SK-N-SH (cell line): Measurements from ENCODE around the gene HOMER3.

ENCODE experiments used
- EP300 ChIP-seq, 2 experiments: IDR thresholded peaks; 2 replicates each; pipeline versions ENCODE4 v1.4.0 to v1.6.1; 2012; ENCODE audit warnings: borderline replicate concordance in 1 of 2, low read depth in 1 of 2, low read length in 1 of 2
- EZH2phosphoT487 ChIP-seq: fragments of 200-600 bp; sonication (generic); IDR thresholded peaks from 2 replicates; pipeline ENCODE4 v1.6.1; 2017; ENCODE audit warnings: low read depth, mixed run types, mild to moderate bottlenecking, antibody characterized with exemption, moderate library complexity, borderline replicate concordance
- NFIC ChIP-seq: IDR thresholded peaks from 2 replicates; pipeline ENCODE4 v1.4.0; 2012; ENCODE audit warnings: borderline replicate concordance
- POLR2AphosphoS5 ChIP-seq: IDR thresholded peaks from 2 replicates; pipeline ENCODE4 v1.6.1; 2012; ENCODE audit warnings: low read depth, low read length
- SIN3A ChIP-seq: IDR thresholded peaks from 2 replicates; pipeline ENCODE4 v1.6.1; 2012; ENCODE audit warnings: low read depth, mild to moderate bottlenecking, low read length, moderate library complexity, borderline replicate concordance
- TF ChIP-seq, protein P1 (sequence below): IDR thresholded peaks from 2 replicates; pipeline ENCODE4 v1.4.0; 2012; ENCODE audit warnings: low read depth
- TF ChIP-seq, protein P2 (sequence below): fragments of 200-600 bp; sonication (generic); IDR thresholded peaks from 2 replicates; pipeline ENCODE4 v1.6.1; 2017; ENCODE audit warnings: antibody characterized with exemption, mild to moderate bottlenecking, moderate library complexity

DNA sequence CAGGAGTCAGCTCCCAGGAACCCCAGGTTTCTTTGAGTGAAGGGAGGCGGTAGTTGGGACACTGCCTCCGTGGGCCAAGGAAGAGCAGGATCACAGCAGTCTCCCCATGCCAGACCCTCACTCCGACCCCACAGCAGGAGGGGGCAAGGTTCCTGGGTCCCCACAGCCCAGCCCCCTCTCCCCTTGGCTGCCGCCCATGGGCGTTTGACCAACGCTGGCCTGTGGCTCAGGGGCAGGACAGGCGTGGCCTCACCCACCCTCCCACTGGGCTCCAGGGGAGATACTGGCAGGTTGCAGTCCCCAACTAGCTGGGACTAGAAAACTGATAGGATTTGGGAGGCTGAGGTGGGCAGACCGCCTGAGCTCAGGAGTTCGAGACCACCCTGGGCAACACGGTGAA lies 31.0 kb downstream of the HOMER3 start:
- TF ChIP-seq, protein P1, sequence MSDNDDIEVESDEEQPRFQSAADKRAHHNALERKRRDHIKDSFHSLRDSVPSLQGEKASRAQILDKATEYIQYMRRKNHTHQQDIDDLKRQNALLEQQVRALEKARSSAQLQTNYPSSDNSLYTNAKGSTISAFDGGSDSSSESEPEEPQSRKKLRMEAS, result no peak
- TF ChIP-seq, protein P2, sequence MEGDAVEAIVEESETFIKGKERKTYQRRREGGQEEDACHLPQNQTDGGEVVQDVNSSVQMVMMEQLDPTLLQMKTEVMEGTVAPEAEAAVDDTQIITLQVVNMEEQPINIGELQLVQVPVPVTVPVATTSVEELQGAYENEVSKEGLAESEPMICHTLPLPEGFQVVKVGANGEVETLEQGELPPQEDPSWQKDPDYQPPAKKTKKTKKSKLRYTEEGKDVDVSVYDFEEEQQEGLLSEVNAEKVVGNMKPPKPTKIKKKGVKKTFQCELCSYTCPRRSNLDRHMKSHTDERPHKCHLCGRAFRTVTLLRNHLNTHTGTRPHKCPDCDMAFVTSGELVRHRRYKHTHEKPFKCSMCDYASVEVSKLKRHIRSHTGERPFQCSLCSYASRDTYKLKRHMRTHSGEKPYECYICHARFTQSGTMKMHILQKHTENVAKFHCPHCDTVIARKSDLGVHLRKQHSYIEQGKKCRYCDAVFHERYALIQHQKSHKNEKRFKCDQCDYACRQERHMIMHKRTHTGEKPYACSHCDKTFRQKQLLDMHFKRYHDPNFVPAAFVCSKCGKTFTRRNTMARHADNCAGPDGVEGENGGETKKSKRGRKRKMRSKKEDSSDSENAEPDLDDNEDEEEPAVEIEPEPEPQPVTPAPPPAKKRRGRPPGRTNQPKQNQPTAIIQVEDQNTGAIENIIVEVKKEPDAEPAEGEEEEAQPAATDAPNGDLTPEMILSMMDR, result no peak
- no peak for TF ChIP-seq SIN3A
- TF ChIP-seq EP300 (IDR thresholded peaks at IDR 0.05; ENCODE audit: borderline replicate concordance in 1 of 2, low read depth in 1 of 2, low read length in 1 of 2), result no peak
- TF ChIP-seq POLR2AphosphoS5, result no peak
- TF ChIP-seq EZH2phosphoT487, result no peak
- TF ChIP-seq NFIC, result no peak
